NCI-H446 treated with DMSO at 0.1 percent for 48 hours (cell line): Measurements from ENCODE around the gene CACNA1C.
"Not testable (repeated sequence)": the region's sequence is repeated elsewhere in the genome, so short reads cannot be mapped to it uniquely, and the experiment has no call there.

ENCODE experiments used
- DNase-seq: peaks from one replicate; lab custom pipeline; 2025; lab: John Stamatoyannopoulos, UW

CACNA1C gene

DNA sequence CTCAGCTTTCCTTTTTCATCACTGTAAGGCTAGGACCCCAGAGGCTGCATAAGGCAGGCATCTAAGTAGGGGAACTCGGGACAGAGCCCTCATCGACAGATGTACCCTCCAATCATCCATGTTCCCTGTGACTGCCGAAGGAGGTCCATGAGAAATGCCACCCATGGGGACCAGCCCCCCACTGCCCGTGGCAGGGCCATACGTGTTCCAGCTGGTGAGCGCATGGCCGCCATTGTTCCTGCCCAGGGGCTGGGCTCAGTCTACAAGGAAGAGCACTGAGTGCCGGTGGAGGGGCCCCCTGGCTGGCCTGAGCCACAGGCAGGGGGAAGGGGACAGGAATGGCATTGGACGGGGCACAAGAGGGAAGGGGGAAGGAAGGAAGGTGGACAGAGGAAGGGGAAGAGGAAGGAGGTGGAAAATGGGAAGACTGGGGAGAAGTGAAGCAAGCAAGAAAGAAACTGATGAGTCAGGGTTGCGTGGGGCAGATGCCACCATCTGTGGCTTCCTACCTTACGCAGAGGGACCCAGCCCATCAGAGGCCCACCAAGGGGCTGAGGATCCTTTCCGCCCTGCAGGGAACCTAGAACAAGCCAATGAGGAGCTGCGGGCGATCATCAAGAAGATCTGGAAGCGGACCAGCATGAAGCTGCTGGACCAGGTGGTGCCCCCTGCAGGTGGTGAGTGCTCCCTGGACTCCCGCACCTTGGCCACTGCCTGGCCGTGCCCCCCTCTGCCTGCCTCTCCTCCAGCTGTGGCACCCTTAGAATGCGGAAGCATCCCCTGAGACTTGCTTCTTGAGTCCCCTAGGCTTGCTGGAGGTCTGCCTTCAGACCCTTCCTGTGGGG lies 621.4 kb downstream of the CACNA1C start:
- DNase-seq: no peak

DNA sequence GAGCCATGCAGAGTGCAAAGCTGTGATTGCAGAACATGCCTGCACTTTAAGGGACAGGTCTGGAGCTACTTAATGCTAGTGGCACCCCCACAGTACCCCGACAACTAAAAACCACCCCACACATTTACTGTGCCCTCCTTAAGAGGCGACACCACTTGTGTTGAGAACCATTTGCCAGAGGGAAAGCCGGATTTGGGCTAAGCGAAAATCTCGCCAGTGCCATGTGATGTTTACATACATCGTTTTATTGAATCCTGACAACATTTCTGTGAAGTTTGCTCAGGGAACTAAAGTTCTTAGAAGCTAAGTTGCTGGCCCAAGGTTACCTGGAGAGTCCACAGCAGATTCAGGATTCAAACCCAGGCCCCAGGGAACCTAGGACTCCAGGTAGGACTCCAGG lies 623.0 kb downstream of the CACNA1C start:
- DNase-seq: no peak

GRCh38 chr12:2677142-2677880 lies 624.5 kb downstream of the CACNA1C start:
- no peak for DNase-seq

GRCh38 chr12:2678426-2678825 lies 625.6 kb downstream of the CACNA1C start:
- no peak for DNase-seq

GRCh38 chr12:2679068-2679815 lies 626.5 kb downstream of the CACNA1C start:
- DNase-seq: no peak

- DNase-seq: no peak
Observed at GRCh38 chr12:2679816-2680675, 627.3 kb downstream of the CACNA1C start.

DNA sequence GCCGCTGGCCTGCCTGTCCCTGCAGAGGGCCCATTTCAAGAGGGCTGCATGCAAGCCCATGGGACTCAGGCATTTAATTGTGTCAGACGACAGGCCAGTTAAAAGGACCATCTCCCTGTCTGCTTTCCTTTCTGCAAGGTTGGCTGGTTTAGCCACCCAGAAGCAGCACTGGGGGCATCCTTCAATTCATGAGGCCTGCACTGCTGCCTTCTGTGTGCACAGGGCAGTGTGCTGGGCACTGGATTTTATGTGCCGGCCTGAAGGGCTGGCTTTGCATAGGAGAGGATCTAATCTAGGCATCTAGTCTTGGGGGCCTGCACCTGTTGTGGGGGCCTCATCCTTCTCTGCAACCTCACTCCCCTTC lies 627.9 kb downstream of the CACNA1C start:
- no peak for DNase-seq

- no peak for DNase-seq
Observed at GRCh38 chr12:2681450-2682205, 628.8 kb downstream of the CACNA1C start.

DNA sequence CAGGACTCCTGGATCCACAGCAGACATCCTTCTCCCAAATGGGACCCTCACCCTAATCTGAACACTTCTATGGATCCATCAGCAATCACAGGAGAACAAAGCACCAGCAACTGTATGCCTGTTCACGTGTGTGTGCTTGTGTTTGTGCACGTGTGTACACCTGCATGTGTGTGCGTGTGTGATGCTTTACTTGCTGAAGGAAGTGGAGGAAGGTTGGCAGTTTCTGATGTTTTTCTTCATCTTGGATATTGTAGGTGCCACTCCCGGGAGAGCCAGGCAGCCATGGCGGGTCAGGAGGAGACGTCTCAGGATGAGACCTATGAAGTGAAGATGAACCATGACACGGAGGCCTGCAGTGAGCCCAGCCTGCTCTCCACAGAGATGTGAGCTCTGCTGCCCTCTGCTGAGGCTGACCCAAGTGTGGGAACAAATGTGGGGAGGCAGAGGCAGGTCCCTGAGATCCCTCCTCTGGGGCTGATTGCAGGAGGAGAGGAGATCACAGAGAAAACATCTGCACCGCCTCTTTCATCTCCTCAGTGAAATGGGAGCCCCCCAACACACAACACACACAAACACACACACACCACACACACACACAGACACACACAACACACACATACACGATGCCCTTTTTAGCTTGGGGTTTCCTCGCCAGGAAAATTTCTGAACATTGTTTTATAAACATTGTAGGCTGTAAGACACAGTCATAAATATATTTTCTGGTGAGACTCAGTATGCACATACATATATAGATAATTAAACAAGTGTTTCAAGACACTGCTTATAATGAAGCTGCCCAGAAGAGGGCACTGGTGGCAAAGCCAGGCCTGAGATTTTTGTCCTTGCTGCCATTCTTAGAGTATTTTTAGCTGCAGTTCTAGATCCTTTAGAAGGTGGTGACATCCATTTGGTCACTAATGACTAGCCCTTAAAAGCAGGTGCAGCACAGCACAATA lies 629.8 kb downstream of the CACNA1C start:
- DNase-seq: no peak

DNA sequence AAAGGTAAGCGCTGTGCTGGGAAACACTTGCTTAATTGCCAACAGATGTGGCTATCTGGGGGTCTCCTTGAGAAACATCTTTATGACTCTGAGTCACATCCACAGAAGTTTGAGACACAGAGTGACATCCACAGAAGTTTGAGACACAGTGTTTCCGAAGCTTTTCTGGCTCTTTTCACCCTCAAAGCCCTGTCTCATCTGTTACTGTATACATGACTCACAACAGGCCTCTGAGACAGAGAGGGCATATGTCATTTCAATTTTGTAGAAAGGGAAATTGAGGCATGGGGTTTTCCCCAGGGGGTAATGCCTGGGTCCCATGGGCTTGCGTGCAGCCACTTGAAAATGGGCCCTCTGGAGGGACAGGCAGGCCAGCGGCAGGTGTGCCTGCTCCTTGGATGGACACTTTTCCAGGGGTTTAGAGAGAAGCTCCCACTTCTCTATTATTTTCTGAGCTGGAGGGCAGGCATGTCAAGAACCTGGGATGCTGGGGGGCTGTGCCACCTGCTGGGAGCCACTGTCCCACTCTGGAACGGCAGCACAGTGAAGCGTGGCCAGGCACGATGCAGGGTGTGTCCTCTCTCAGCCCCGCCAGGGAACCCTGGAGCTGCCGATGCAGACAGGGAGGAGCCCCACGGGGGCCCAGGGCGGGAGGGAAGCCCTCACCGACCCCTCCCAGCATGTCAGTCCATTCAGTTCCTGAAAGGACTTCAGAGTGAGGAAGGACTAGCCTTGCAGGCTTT lies 630.7 kb downstream of the CACNA1C start:
- DNase-seq: no peak

GRCh38 chr12:2684026-2684325 lies 631.2 kb downstream of the CACNA1C start:
- not testable (repeated sequence) for DNase-seq

GRCh38 chr12:2685620-2686279 lies 633.0 kb downstream of the CACNA1C start:
- DNase-seq: not testable (repeated sequence)

GRCh38 chr12:2686280-2686646 lies 633.5 kb downstream of the CACNA1C start:
- DNase-seq: no peak

GRCh38 chr12:2687058-2687457 lies 634.3 kb downstream of the CACNA1C start:
- DNase-seq: no peak

- no peak for DNase-seq
Observed at GRCh38 chr12:2687726-2688125, 634.9 kb downstream of the CACNA1C start.

DNA sequence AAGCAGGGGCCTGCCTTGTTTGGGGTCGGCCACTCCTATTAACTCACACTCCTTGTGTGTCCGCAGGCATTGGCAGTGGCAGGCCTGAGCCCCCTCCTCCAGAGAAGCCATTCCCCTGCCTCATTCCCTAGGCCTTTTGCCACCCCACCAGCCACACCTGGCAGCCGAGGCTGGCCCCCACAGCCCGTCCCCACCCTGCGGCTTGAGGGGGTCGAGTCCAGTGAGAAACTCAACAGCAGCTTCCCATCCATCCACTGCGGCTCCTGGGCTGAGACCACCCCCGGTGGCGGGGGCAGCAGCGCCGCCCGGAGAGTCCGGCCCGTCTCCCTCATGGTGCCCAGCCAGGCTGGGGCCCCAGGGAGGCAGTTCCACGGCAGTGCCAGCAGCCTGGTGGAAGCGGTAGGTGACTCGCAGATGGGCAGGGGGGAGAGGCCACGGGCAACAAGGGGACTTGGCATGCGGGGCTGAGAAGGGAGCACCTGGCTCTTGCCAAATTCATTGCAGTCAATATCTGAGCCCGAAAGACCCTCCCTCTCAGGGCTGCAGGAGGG lies 635.7 kb downstream of the CACNA1C start:
- DNase-seq: no peak

GRCh38 chr12:2689393-2689792 lies 636.6 kb downstream of the CACNA1C start:
- no peak for DNase-seq

DNA sequence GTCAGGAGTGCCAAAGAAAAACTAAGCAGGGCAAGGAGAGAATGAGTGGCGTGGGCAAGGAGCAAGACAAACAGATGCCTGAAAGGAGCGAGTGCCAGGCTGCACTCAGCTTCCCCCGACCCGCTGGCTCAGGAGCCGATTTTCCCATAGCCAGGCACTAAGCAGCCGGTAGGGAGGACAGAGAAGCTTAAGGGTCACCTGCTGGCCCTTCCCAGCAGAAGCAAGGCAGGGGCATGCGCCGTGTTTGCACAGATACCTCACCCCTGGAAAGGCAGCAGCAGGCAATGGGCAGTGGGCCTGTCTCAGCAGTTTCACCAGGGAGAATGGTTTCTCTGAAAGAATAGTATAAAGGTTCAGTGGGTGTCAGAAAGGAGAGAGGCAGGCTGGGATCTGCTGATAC lies 637.1 kb downstream of the CACNA1C start:
- DNase-seq: no peak
